ENCODE results near the gene GAA.
"Not testable (repeated sequence)": the region's sequence is repeated elsewhere in the genome, so short reads cannot be mapped to it uniquely, and the experiment has no call there.

Gene GAA

DNA sequence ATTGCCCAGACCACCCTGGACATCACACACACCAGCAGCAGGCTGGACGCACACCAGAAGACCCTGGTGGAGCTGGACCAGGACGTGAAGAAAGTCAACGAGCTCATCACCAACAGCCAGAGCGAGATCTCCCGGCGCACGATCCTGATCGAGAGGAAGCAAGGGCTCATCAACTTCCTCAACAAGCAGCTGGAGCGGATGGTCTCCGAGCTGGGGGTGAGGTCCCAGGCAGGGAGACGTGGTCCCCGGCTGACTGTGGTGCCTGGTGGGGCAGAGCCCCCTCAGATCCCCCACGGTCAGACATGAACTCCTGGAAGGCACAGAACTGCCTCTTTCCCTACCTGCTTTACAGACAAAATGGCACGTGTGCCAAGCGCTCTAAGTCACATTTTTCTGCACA lies 16.6 kb upstream of the GAA start:
- no peak for DNase-seq

DNA sequence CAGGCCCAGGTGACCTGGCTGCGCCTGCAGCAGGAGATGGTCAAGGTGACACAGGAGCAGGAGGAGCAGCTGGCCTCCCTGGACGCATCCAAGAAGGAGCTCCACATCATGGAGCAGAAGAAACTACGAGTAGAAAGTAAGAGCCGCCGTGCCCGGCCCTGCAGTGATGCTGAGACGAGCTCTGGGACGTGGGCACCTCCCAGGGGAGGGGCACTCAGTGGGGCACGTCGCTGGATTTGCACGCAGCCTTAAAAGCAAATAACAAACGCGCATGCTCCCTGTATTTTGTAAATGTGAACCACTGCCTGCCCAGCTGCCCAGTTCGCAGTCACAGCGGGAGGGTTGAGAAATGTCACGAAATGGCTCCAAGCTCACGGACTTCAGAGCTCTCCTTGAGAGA lies 15.3 kb upstream of the GAA start:
- no peak for DNase-seq

DNA sequence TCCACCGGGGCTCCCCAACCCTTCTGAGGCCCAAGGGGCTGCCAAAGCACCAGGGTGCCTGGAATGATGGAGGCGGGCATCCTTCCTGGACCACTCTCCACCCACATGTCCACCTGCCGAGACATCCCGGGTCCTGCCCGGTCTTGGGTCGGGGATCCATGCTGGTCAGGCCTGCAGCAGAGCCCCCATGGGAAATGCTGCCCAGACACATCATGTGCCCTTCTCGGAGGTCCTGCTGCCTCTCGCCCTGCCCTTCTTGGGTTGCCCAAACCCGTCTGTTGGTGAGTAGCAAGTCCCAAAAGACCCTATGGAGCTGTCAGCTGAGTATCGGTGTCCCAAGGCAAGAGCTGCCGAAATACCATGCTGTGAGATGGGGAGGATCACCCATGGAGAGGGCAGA lies 14.8 kb upstream of the GAA start:
- no peak for DNase-seq

DNA sequence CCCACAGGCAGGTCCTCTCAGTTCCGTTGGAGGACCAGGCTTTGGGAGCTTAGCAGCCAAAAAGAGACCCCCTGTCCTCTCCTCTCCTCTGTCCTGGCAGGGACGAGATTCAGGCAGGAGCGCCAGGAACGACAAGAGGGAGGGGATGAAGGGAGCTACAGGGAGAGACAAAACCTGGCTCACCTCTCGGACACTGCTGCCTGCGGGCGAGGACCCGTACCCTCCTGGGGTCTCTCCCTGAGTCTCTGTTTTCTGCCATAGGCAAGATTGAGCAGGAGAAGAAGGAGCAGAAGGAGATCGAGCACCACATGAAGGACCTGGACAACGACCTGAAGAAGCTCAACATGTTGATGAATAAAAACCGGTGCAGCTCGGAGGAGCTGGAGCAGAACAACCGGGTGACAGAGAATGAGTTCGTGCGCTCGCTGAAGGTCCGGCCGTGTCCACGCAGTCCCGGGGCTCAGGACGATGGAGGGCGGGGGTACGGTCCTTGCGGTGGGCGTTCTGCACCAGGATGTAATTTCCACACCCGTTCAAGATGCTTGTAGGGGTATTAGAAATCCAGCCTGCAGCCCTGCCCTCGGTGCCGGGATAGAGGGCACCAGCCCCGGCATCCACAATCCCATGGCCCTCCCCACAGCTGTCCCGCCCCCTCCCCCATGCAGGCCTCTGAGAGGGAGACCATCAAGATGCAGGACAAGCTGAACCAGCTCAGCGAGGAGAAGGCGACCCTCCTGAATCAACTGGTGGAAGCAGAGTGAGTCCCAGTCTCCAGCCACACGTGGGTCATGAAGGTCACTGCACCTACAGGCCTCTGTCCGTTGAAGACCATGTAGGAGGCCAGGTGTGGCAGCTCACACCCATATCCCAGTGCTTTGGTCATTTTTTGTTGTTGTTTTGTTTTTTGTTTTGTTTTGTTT lies 13.8 kb upstream of the GAA start:
- no peak for DNase-seq

DNA sequence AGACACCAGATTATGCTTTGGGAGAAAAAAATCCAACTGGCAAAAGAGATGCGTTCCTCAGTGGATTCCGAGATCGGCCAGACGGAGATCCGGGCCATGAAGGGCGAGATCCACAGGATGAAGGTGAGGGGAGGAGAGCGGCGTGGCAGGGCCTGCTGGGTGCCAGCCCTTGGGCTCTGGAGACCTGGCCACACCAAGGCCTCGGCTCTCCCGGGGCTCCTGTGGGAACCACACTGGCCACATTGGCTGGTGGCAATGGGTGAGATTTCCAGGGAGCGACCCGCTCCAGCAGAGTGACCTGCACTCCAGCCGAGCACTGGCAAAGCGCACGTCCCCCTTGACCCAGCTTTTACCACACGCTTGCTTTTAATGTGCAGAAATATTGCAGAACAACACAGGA lies 11.6 kb upstream of the GAA start:
- no peak for DNase-seq

DNA sequence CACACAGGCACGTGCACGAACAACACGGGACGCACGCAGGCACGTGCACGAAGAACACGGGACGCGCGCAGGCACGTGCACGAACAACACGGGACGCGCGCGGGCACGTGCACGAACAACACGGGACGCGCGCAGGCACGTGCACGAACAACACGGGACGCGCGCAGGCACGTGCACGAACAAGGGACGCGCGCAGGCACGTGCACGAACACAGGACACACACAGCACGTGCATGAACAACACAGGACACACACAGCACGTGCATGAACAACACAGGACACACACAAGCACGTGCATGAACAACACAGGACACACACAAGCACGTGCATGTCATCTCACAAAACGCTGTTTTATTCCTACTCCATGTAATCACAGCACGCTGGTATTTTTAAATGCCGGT lies 11.2 kb upstream of the GAA start:
- not testable (repeated sequence) for DNase-seq

GRCh38 chr17:80091376-80091775 lies 10.0 kb upstream of the GAA start:
- no peak for DNase-seq

- no peak for DNase-seq
Measured at GRCh38 chr17:80092959-80093358, 8.4 kb upstream of the GAA start.

GRCh38 chr17:80095038-80095843 lies 6.1 kb upstream of the GAA start:
- no peak for DNase-seq

DNA sequence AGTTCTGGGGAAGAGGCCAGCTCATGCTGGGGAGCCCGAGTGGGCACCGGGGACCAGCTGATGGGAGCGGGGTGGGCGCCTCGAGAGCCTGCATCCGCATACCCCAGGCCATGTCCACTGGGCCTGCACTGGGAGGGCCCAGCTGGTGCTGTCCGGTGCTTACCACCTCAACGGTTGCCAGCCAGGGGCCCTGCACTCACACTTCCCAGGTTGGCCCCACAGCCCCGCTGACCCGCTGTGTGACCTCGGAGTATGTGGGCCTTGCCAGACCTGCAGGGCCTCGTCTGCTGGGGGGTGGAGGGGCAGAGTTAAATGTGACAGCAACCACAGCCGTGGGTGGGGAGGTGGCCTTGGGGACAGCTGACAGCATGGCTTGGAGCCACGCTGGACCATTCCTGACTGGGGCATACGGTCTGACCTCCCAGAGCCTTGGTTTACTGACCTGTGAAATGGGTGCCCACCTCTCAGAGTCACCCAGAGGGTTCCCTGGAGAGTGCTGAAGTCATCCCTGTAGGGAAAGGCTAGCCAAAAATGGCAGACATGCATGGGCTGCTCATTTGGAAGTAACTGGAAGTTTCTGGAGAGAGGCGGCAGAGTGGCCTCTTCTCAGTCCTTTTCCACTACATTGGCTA lies 5.4 kb upstream of the GAA start:
- DNase-seq = no peak

- DNase-seq = no peak
Measured at GRCh38 chr17:80096561-80097021, 4.8 kb upstream of the GAA start.

DNA sequence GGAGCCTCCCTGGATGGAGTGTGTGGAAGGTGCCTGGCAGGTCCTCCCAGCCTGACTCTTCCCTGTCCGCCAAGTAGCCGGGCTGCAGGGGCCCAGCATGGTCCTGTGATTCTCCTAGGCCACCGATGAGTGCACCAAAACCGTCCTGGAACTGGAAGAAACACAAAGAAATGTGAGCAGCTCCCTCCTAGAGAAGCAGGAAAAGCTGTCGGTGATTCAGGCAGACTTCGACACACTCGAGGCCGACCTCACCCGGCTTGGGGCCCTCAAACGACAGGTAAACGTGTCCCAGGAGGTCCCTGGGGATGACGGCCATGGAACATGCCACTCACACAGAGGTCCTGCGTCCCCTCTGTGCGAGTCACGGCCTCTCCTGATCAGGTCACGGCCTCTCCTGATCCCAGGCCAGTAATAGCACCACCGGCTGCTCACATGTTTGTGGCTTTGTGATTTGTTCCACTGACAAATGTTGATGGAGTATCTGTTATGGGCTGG lies 4.2 kb upstream of the GAA start:
- no peak for DNase-seq

DNA sequence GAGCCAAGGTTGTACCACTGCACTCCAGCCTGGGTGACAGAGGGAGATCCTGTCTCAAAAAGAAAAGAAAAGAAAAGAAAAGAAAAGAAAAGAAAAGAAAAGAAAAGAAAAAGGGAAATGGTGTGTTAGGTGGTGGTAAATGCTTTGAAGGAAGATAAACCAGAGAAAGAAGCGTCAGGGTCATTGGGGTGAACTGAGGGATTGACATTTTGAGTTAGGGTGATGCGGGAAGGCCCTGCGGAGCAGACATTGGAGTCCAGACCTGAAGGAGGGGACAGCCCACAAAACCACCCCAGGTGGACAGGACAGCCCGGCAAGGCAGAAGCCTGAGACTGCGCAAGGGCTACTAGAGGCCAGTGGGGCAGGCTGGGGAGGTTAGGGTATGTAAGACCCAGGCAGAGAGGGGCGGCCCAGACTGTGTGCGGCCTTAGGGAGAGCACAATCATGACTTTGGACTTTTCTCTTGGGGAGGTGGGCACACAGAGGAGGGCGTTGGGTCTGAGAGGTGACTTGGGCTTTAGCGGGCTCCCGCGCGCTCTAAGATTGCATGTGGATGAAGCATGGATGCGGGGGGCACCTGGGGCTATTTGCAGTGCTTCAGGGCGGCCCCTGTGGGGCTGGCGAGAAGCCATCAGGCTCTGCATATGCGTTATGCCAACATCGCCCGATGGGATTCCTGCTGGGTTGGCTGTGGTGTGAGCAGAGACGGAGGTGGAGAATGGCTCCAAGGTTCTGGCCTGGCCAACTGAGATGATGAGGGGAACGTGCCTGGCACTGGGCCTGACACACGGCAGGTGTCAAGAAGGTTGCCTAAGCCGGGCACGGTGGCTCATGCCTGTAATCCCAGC lies 3.3 kb upstream of the GAA start:
- no peak for DNase-seq

DNA sequence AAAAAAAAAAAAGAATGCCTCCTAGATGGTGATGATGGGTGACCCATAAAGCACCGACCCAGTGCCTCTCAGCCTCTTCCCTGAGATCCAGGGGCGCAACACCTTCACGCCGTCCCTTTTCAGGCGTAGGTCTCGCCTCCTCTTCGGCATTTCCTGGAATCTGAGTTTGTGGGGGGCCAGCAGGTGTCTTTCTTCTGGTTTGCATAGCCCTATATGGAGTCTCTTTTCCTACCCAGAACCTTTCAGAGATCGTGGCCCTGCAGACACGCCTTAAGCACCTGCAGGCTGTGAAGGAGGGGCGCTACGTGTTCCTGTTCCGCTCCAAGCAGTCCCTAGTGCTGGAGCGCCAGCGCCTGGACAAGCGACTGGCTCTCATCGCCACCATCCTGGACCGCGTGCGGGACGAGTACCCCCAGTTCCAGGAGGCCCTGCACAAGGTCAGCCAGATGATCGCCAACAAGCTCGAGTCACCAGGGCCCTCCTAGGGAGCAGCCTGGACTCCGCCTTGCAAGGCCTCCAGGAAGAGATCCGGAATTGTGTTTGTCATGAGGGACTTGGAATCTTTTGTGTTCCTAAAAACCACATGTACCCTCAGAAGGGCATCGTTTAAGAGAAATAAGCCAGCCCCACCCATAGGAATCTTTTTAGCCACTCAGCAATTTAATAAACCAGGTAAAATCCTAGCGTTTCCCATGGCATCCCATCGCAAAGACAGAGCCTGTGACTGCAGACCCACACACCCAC lies 1.9 kb upstream of the GAA start:
- DNase-seq = no peak

GRCh38 chr17:80100035-80100323 lies 1.4 kb upstream of the GAA start:
- no peak for DNase-seq

DNA sequence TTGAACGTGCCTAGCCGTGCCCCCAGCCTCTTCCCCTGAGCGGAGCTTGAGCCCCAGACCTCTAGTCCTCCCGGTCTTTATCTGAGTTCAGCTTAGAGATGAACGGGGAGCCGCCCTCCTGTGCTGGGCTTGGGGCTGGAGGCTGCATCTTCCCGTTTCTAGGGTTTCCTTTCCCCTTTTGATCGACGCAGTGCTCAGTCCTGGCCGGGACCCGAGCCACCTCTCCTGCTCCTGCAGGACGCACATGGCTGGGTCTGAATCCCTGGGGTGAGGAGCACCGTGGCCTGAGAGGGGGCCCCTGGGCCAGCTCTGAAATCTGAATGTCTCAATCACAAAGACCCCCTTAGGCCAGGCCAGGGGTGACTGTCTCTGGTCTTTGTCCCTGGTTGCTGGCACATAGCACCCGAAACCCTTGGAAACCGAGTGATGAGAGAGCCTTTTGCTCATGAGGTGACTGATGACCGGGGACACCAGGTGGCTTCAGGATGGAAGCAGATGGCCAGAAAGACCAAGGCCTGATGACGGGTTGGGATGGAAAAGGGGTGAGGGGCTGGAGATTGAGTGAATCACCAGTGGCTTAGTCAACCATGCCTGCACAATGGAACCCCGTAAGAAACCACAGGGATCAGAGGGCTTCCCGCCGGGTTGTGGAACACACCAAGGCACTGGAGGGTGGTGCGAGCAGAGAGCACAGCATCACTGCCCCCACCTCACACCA lies 724 bp downstream of the GAA start:
- no peak for DNase-seq

GRCh38 chr17:80102664-80103448 lies 1.5 kb downstream of the GAA start:
- no peak for DNase-seq

DNA sequence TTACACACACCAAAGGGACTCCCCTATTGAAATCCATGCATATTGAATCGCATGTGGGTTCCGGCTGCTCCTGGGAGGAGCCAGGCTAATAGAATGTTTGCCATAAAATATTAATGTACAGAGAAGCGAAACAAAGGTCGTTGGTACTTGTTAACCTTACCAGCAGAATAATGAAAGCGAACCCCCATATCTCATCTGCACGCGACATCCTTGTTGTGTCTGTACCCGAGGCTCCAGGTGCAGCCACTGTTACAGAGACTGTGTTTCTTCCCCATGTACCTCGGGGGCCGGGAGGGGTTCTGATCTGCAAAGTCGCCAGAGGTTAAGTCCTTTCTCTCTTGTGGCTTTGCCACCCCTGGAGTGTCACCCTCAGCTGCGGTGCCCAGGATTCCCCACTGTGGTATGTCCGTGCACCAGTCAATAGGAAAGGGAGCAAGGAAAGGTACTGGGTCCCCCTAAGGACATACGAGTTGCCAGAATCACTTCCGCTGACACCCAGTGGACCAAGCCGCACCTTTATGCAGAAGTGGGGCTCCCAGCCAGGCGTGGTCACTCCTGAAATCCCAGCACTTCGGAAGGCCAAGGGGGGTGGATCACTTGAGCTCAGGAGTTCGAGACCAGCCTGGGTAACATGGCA lies 2.2 kb downstream of the GAA start:
- DNase-seq = no peak

- DNase-seq = no peak
Measured at GRCh38 chr17:80104321-80104955, 3.1 kb downstream of the GAA start.
